ENCODE data around the gene TXNDC8. TPM values are rescaled to one million over a fixed set of nuclear protein-coding genes. Genes with fewer than 3 reads are reported as not detected.

Gene TXNDC8
- total and polyA plus RNA-seq, 3 experiments from 2014 or later = not detected

GRCh38 chr9:110256380-110257096 is 81.1 kb downstream of the TXNDC8 start, which contains the start of gene TXN:
TSS of gene TXN (minus strand) at chr9:110256507. CDS start at chr9:110256435, 72 bp downstream.
- H3K4me3 ChIP-seq (ENCODE audit: low read length) = peak within 1 kb of the TSS; percentile 82
- no peaks in the 10 kb centered on the region for H3K27me3 ChIP-seq (ENCODE audit: insufficient read depth, low read length, poor library complexity, severe bottlenecking)
- Mint-ChIP-seq H3K27me3 (peaks cover 0 to 2% of the 10 kb centered on the region in 2 donors), H3K36me3 (peaks cover 0 to 10% (median 0%) of the 10 kb centered on the region in 3 donors), H3K27ac (peak within 1 kb of the TSS; percentile 88 to 98 (median 94)), H3K4me3 (peak within 1 kb of the TSS; percentile 90 to 98 (median 97)), H3K9me3 (no peaks in the 10 kb centered on the region), H3K4me1 (peaks cover 26 to 46% (median 42%) of the 10 kb centered on the region in 3 donors)
- H3K9me3 ChIP-seq (ENCODE audit: low read length) = no peaks in the 10 kb centered on the region
- peak; percentile 67 to 81 (median 77) for DNase-seq
- POLR2A ChIA-PET = interaction anchor here (0.7 to 0.8 kb wide), 3 partner anchors 17 to 1232 kb away, joined by 3 to 6 read pairs (median 4); no protein-coding TSS in a partner anchor
- peak within 1 kb of the TSS; percentile 78 for H3K27ac ChIP-seq (ENCODE audit: low read depth, low read length)
- no peaks in the 10 kb centered on the region for H3K36me3 ChIP-seq (ENCODE audit: insufficient read depth, low read length)
- H3K4me1 ChIP-seq (ENCODE audit: insufficient read depth, low read length) = peaks cover 19% of the 10 kb centered on the region
- CTCF ChIA-PET = interaction anchor here (1.6 kb wide), 1 partner anchor 40 kb away, joined by 4 read pairs; no protein-coding TSS in a partner anchor

- H3K27ac ChIP-seq (ENCODE audit: low read depth, low read length) = peak overlapping the region; percentile 78
- no peaks in the 10 kb centered on the region for H3K36me3 ChIP-seq (ENCODE audit: insufficient read depth, low read length)
- Mint-ChIP-seq H3K4me3 (peak overlapping the region; percentile 90 to 98 (median 97)), H3K36me3 (peaks cover 0 to 12% (median 0%) of the 10 kb centered on the region in 3 donors), H3K27ac (peak overlapping the region; percentile 88 to 98 (median 93)), H3K9me3 (no peaks in the 10 kb centered on the region), H3K4me1 (peaks cover 29 to 50% (median 42%) of the 10 kb centered on the region in 3 donors), H3K27me3 (peaks cover 0 to 3% of the 10 kb centered on the region in 2 donors)
- no peaks in the 10 kb centered on the region for H3K9me3 ChIP-seq (ENCODE audit: low read length)
- ChIA-PET CTCF (no interaction called here), POLR2A (interaction anchor here (0.7 to 0.8 kb wide), 3 partner anchors 17 to 1233 kb away, joined by 3 to 6 read pairs (median 4); no protein-coding TSS in a partner anchor)
- peak in 4 of 5 donors; percentile 18 to 57 (median 22) for DNase-seq
- peaks cover 19% of the 10 kb centered on the region for H3K4me1 ChIP-seq (ENCODE audit: insufficient read depth, low read length)
- H3K27me3 ChIP-seq (ENCODE audit: insufficient read depth, low read length, poor library complexity, severe bottlenecking) = no peaks in the 10 kb centered on the region
- H3K4me3 ChIP-seq (ENCODE audit: low read length) = peak overlapping the region; percentile 82
Measured at GRCh38 chr9:110255463-110256379, 81.9 kb downstream of the TXNDC8 start.

- no peaks in the 10 kb centered on the region for H3K9me3 ChIP-seq (ENCODE audit: low read length)
- DNase-seq = peak in 3 of 5 donors; percentile 3 to 5 (median 4)
- peaks cover 0 to 16% (median 0%) of the 10 kb centered on the region in 3 donors for H3K36me3 Mint-ChIP-seq
- peak overlapping the region; percentile 82 for H3K4me3 ChIP-seq (ENCODE audit: low read length)
- no peaks in the 10 kb centered on the region for H3K27me3 ChIP-seq (ENCODE audit: insufficient read depth, low read length, poor library complexity, severe bottlenecking)
- H3K4me1 Mint-ChIP-seq = peaks cover 29 to 53% (median 47%) of the 10 kb centered on the region in 3 donors
- peaks cover 0 to 1% of the 10 kb centered on the region in 2 donors for H3K27me3 Mint-ChIP-seq
- H3K4me3 Mint-ChIP-seq = peak overlapping the region; percentile 90 to 98 (median 97)
- peak overlapping the region; percentile 78 for H3K27ac ChIP-seq (ENCODE audit: low read depth, low read length)
- peaks cover 4% of the 10 kb centered on the region for H3K36me3 ChIP-seq (ENCODE audit: insufficient read depth, low read length)
- H3K9me3 Mint-ChIP-seq = no peaks in the 10 kb centered on the region
- H3K4me1 ChIP-seq (ENCODE audit: insufficient read depth, low read length) = peaks cover 19% of the 10 kb centered on the region
- CTCF ChIA-PET = no interaction called here
- POLR2A ChIA-PET = no interaction called here
- peak overlapping the region; percentile 79 to 97 (median 88) for H3K27ac Mint-ChIP-seq
Measured at GRCh38 chr9:110255034-110255462, 82.6 kb downstream of the TXNDC8 start.

GRCh38 chr9:110254500-110254899 is 83.2 kb downstream of the TXNDC8 start:
- H3K36me3 Mint-ChIP-seq = peaks cover 0 to 20% (median 3%) of the 10 kb centered on the region in 3 donors
- no peak for DNase-seq
- no peaks in the 10 kb centered on the region for H3K9me3 Mint-ChIP-seq
- H3K4me1 Mint-ChIP-seq = peaks cover 29 to 53% (median 49%) of the 10 kb centered on the region in 3 donors
- Histone ChIP-seq H3K4me3 (ENCODE audit: low read length) (peak overlapping the region; percentile 82), H3K36me3 (ENCODE audit: insufficient read depth, low read length) (peaks cover 8% of the 10 kb centered on the region), H3K27me3 (ENCODE audit: insufficient read depth, low read length, poor library complexity, severe bottlenecking) (no peaks in the 10 kb centered on the region), H3K27ac (ENCODE audit: low read depth, low read length) (peak overlapping the region; percentile 78), H3K4me1 (ENCODE audit: insufficient read depth, low read length) (peaks cover 19% of the 10 kb centered on the region), H3K9me3 (ENCODE audit: low read length) (no peaks in the 10 kb centered on the region)
- peaks cover 0 to 1% of the 10 kb centered on the region in 2 donors for H3K27me3 Mint-ChIP-seq
- POLR2A ChIA-PET = no interaction called here
- CTCF ChIA-PET = no interaction called here
- peak overlapping the region; percentile 79 to 97 (median 88) for H3K27ac Mint-ChIP-seq
- peak overlapping the region; percentile 90 to 98 (median 97) for H3K4me3 Mint-ChIP-seq

Other genes starting within 250 kb of the TXNDC8 start
- gene C9orf152, start 129.7 kb downstream of the TXNDC8 start, total RNA-seq = not detected
- gene C9orf152, start 129.7 kb downstream of the TXNDC8 start, polyA plus RNA-seq = not detected
- gene TXN, start 81.4 kb downstream of the TXNDC8 start, total RNA-seq = 100 to 1,000 TPM; 455 to 471 TPM
- gene TXN, start 81.4 kb downstream of the TXNDC8 start, polyA plus RNA-seq = 172 TPM
- gene SVEP1, start 241.9 kb upstream of the TXNDC8 start, total RNA-seq = not detected
- not detected for gene SVEP1, start 241.9 kb upstream of the TXNDC8 start, polyA plus RNA-seq